Suprapubic skin (tissue), 3 donors: ENCODE measurements around the gene SPOP.

ENCODE experiments used
- EP300 ChIP-seq: sonication (generic); formaldehyde crosslinking; IDR thresholded peaks from one replicate; pipeline ENCODE4 v1.6.1; 2017; ENCODE audit warnings: antibody characterized with exemption
- POLR2A ChIP-seq, 2 donors: fragments of 450-650 bp; IDR thresholded peaks; one replicate each; pipeline ENCODE4 v1.6.1; 2017; ENCODE audit warnings: antibody characterized with exemption in 2 of 2, mild to moderate bottlenecking in 2 of 2, moderate library complexity in 2 of 2
- TF ChIP-seq, protein P1 (sequence below), 2 donors: fragments of 200-600 bp in 1 of 2; fragments of 450-650 bp in 1 of 2; sonication (generic) in 1 of 2; IDR thresholded peaks; one replicate each; pipeline ENCODE4 v1.5.1; 2016 to 2019; ENCODE audit warnings: antibody characterized with exemption in 2 of 2, mild to moderate bottlenecking in 1 of 2, moderate library complexity in 1 of 2

DNA sequence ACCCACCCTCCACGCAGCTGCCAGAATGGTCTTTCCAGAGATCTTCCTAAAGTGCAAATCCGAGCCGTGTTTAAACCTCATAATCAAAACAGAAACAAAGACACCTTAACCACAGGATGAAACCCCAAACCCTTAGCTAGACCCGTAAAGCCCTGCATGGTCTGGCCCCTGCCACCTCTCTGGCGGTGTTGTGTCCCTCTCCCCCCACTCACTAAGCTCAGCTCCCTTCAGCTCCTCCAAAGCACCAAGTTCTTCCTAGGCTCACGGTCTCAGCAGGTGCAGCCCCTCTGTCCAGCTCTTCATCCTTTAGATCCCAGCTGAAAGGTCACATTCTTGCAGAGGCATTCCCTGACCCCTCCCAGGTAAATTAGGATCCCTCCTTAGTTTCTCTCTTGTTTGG is 106.6 kb downstream of the SPOP start:
- no peak for TF ChIP-seq POLR2A (IDR thresholded peaks at IDR 0.05)
- TF ChIP-seq, protein P1, sequence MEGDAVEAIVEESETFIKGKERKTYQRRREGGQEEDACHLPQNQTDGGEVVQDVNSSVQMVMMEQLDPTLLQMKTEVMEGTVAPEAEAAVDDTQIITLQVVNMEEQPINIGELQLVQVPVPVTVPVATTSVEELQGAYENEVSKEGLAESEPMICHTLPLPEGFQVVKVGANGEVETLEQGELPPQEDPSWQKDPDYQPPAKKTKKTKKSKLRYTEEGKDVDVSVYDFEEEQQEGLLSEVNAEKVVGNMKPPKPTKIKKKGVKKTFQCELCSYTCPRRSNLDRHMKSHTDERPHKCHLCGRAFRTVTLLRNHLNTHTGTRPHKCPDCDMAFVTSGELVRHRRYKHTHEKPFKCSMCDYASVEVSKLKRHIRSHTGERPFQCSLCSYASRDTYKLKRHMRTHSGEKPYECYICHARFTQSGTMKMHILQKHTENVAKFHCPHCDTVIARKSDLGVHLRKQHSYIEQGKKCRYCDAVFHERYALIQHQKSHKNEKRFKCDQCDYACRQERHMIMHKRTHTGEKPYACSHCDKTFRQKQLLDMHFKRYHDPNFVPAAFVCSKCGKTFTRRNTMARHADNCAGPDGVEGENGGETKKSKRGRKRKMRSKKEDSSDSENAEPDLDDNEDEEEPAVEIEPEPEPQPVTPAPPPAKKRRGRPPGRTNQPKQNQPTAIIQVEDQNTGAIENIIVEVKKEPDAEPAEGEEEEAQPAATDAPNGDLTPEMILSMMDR (IDR thresholded peaks at IDR 0.05) = no peak
- no peak for TF ChIP-seq EP300
